ENCODE data around the gene KLHL29. TPM values are rescaled to one million over a fixed set of nuclear protein-coding genes. Genes with fewer than 3 reads are reported as not detected.

KLHL29 gene
- total RNA-seq, 1 donor from 2014 or later: 2.2 TPM

- DNase-seq (ENCODE audit: low read depth in 2 of 2): no peak
Measured at GRCh38 chr2:23475036-23475435, 90.1 kb downstream of the KLHL29 start.

GRCh38 chr2:23475473-23475872 lies 90.5 kb downstream of the KLHL29 start:
- DNase-seq (ENCODE audit: low read depth in 2 of 2): no peak

- DNase-seq (ENCODE audit: low read depth in 2 of 2): no peak
Measured at GRCh38 chr2:23476786-23477185, 91.8 kb downstream of the KLHL29 start.

- no peak for DNase-seq (ENCODE audit: low read depth in 2 of 2)
Measured at GRCh38 chr2:23477392-23477791, 92.4 kb downstream of the KLHL29 start.

- DNase-seq (ENCODE audit: low read depth in 2 of 2): no peak
Measured at GRCh38 chr2:23478087-23478932, 93.3 kb downstream of the KLHL29 start.

GRCh38 chr2:23478933-23479683 lies 94.1 kb downstream of the KLHL29 start:
- no peak for DNase-seq (ENCODE audit: low read depth in 2 of 2)

- DNase-seq (ENCODE audit: low read depth in 2 of 2): no peak
Measured at GRCh38 chr2:23480957-23481797, 96.2 kb downstream of the KLHL29 start.

GRCh38 chr2:23482188-23482587 lies 97.2 kb downstream of the KLHL29 start:
- no peak for DNase-seq (ENCODE audit: low read depth in 2 of 2)

- DNase-seq (ENCODE audit: low read depth in 2 of 2): no peak
Measured at GRCh38 chr2:23482607-23483006, 97.6 kb downstream of the KLHL29 start.

GRCh38 chr2:23483791-23484190 lies 98.8 kb downstream of the KLHL29 start:
- no peak for DNase-seq (ENCODE audit: low read depth in 2 of 2)

GRCh38 chr2:23484275-23484674 lies 99.3 kb downstream of the KLHL29 start:
- no peak for DNase-seq (ENCODE audit: low read depth in 2 of 2)

- DNase-seq (ENCODE audit: low read depth in 2 of 2): no peak
Measured at GRCh38 chr2:23484767-23485166, 99.8 kb downstream of the KLHL29 start.

GRCh38 chr2:23485261-23485660 lies 100.3 kb downstream of the KLHL29 start:
- DNase-seq (ENCODE audit: low read depth in 2 of 2): no peak

GRCh38 chr2:23485841-23486683 lies 101.1 kb downstream of the KLHL29 start:
- DNase-seq (ENCODE audit: low read depth in 2 of 2): no peak

GRCh38 chr2:23486684-23487075 lies 101.7 kb downstream of the KLHL29 start:
- DNase-seq (ENCODE audit: low read depth in 2 of 2): no peak

GRCh38 chr2:23487735-23488492 lies 102.9 kb downstream of the KLHL29 start:
- DNase-seq (ENCODE audit: low read depth in 2 of 2): no peak

- DNase-seq (ENCODE audit: low read depth in 2 of 2): no peak
Measured at GRCh38 chr2:23488584-23488983, 103.6 kb downstream of the KLHL29 start.

GRCh38 chr2:23489471-23490322 lies 104.7 kb downstream of the KLHL29 start:
- no peak for DNase-seq (ENCODE audit: low read depth in 2 of 2)
